ENCODE results near the gene P3H3. TPM values are rescaled to one million over a fixed set of nuclear protein-coding genes. Genes with fewer than 3 reads are reported as not detected.

The P3H3 gene
- total RNA-seq, 6 experiments from 2014 or later = 0.98 to 2.1 (median 1.5) TPM

DNA sequence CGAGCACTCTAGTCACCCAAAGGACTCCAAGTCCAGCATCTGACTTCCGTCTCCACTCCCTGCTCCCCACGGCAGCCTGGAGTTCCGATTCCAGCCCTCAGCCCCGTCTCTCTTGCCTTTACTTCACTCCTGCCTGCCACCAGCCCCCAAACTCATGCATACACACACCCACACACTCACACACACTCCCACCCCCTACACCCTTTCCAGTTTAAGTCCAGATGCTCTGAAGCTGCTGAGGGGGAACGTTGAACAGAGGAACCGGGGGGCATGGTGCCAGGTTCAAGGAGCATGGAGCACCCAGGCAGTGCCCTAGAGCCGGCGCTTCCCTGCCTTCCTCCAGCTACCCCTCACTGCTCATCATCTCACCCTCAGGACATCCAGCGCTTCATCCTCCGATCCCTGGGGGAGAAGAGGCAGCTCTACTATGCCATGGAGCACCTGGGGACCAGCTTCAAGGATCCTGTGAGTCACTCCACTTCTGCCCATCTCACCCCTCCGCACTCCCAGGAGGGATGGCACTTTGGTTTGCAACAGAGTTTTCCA, 3.3 kb downstream of the P3H3 start:
- ATAC-seq (no peak), DNase-seq (no peak)
- Histone ChIP-seq H3K27me3 (no peaks in the 10 kb centered on the region), H3K9me3 (no peaks in the 10 kb centered on the region), H3K4me3 (no peak overlapping the region), H3K4me1 (peaks cover 0 to 5% (median 0%) of the 10 kb centered on the region in 4 donors), H3K27ac (no peak overlapping the region), H3K36me3 (no peaks in the 10 kb centered on the region)
- intact Hi-C loops (cut with DNase I) = loop anchor here in 1 of 2 donors (10.0 kb wide), 1 partner anchor 207 kb away; no protein-coding TSS in a partner anchor
- 61% methylated on average over 6 of the region's 12 CpGs for WGBS (ENCODE audit: insufficient coverage, low coverage, low lambda C conversion rate, missing lambda C conversion rate)
- TF ChIP-seq CTCF (IDR thresholded peaks at IDR 0.05) (no peak), POLR2A (IDR thresholded peaks at IDR 0.05) (no peak)

GRCh38 chr12:6832125-6832524, 3.9 kb downstream of the P3H3 start:
- no peak for TF ChIP-seq CTCF (IDR thresholded peaks at IDR 0.05)
- no peak for TF ChIP-seq POLR2A (IDR thresholded peaks at IDR 0.05)
- Histone ChIP-seq H3K4me3 (no peak overlapping the region), H3K4me1 (peaks cover 0 to 5% (median 0%) of the 10 kb centered on the region in 4 donors), H3K27me3 (no peaks in the 10 kb centered on the region), H3K9me3 (no peaks in the 10 kb centered on the region), H3K36me3 (no peaks in the 10 kb centered on the region), H3K27ac (no peak overlapping the region)
- 76% methylated on average over 4 of the region's 4 CpGs for WGBS (ENCODE audit: insufficient coverage, low coverage, low lambda C conversion rate, missing lambda C conversion rate)
- intact Hi-C loops (cut with DNase I) = loop anchor here in 1 of 2 donors (10.0 kb wide), 1 partner anchor 207 kb away; no protein-coding TSS in a partner anchor
- ATAC-seq (peak in 2 of 4 donors; percentile 24 to 38), DNase-seq (no peak)

GRCh38 chr12:6833189-6833890, 5.1 kb downstream of the P3H3 start:
- no peak for ATAC-seq
- Histone ChIP-seq H3K36me3 (no peaks in the 10 kb centered on the region), H3K9me3 (no peaks in the 10 kb centered on the region), H3K27ac (no peak overlapping the region), H3K4me1 (peaks cover 0 to 5% (median 0%) of the 10 kb centered on the region in 4 donors), H3K4me3 (no peak overlapping the region), H3K27me3 (no peaks in the 10 kb centered on the region)
- 78% methylated on average over 4 of the region's 6 CpGs for WGBS (ENCODE audit: insufficient coverage, low coverage, low lambda C conversion rate, missing lambda C conversion rate)
- TF ChIP-seq CTCF (IDR thresholded peaks at IDR 0.05) (no peak), POLR2A (IDR thresholded peaks at IDR 0.05) (no peak)
- intact Hi-C loops (cut with DNase I) = loop anchor here in 1 of 2 donors (10.0 kb wide), 1 partner anchor 209 kb away; no protein-coding TSS in a partner anchor
- DNase-seq = no peak

GRCh38 chr12:6834254-6834653, 6.0 kb downstream of the P3H3 start:
- no peaks in the 10 kb centered on the region for H3K36me3 ChIP-seq
- H3K9me3 ChIP-seq = no peaks in the 10 kb centered on the region
- ATAC-seq (no peak), DNase-seq (no peak)
- no peak overlapping the region for H3K27ac ChIP-seq
- intact Hi-C loops (cut with DNase I) = loop anchor here in 1 of 2 donors (10.0 kb wide), 1 partner anchor 209 kb away; no protein-coding TSS in a partner anchor
- WGBS (ENCODE audit: insufficient coverage, low coverage, low lambda C conversion rate, missing lambda C conversion rate) = 64% methylated on average over 1 of the region's 1 CpG
- TF ChIP-seq POLR2A (IDR thresholded peaks at IDR 0.05) (no peak), CTCF (IDR thresholded peaks at IDR 0.05) (no peak)
- no peaks in the 10 kb centered on the region for H3K4me1 ChIP-seq
- H3K4me3 ChIP-seq = no peak overlapping the region
- H3K27me3 ChIP-seq = no peaks in the 10 kb centered on the region
